Measurements from ENCODE around the gene ST6GALNAC6. TPM values are rescaled to one million over a fixed set of nuclear protein-coding genes. Genes with fewer than 3 reads are reported as not detected.

Gene ST6GALNAC6
- polyA plus RNA-seq, 6 donors from 2014 or later = 17.2 to 27.8 (median 19.8) TPM

- H3K4me3 Mint-ChIP-seq = no peak overlapping the region
- peak overlapping the region in 4 of 6 donors; percentile 26 to 90 (median 68) for H3K27ac Mint-ChIP-seq
- ATAC-seq (ENCODE audit: low read depth in 2 of 2) = no peak
- H3K9me3 Mint-ChIP-seq = no peaks in the 10 kb centered on the region
- no peaks in the 10 kb centered on the region for H3K27me3 Mint-ChIP-seq
- no peak for DNase-seq
- no peaks in the 10 kb centered on the region for H3K36me3 Mint-ChIP-seq
- peaks cover 14 to 40% (median 14%) of the 10 kb centered on the region in 3 donors for H3K4me1 Mint-ChIP-seq
Measured at GRCh38 chr9:127868278-127868902, 31.0 kb downstream of the ST6GALNAC6 start.

GRCh38 chr9:127867356-127868277 is 31.8 kb downstream of the ST6GALNAC6 start:
- no peaks in the 10 kb centered on the region for H3K9me3 Mint-ChIP-seq
- DNase-seq (no peak), ATAC-seq (ENCODE audit: low read depth in 2 of 2) (no peak)
- no peak overlapping the region for H3K4me3 Mint-ChIP-seq
- peak overlapping the region in 5 of 6 donors; percentile 59 to 79 (median 76) for H3K27ac Mint-ChIP-seq
- H3K36me3 Mint-ChIP-seq = no peaks in the 10 kb centered on the region
- peaks cover 21 to 46% (median 22%) of the 10 kb centered on the region in 3 donors for H3K4me1 Mint-ChIP-seq
- no peaks in the 10 kb centered on the region for H3K27me3 Mint-ChIP-seq

- Mint-ChIP-seq H3K27ac (peak overlapping the region in 5 of 6 donors; percentile 14 to 88 (median 29)), H3K4me3 (no peak overlapping the region), H3K27me3 (no peaks in the 10 kb centered on the region), H3K4me1 (peaks cover 30 to 57% (median 32%) of the 10 kb centered on the region in 3 donors), H3K9me3 (no peaks in the 10 kb centered on the region), H3K36me3 (no peaks in the 10 kb centered on the region)
- DNase-seq (no peak), ATAC-seq (ENCODE audit: low read depth in 2 of 2) (peak in 1 of 2 donors; percentile 15)
Measured at GRCh38 chr9:127866535-127866934, 32.9 kb downstream of the ST6GALNAC6 start.

GRCh38 chr9:127865645-127866464 is 33.5 kb downstream of the ST6GALNAC6 start:
- H3K4me3 Mint-ChIP-seq = no peak overlapping the region
- no peaks in the 10 kb centered on the region for H3K36me3 Mint-ChIP-seq
- no peak for DNase-seq
- H3K27ac Mint-ChIP-seq = peak overlapping the region; percentile 4 to 94 (median 74)
- ATAC-seq (ENCODE audit: low read depth in 2 of 2) = no peak
- peaks cover 37 to 64% (median 38%) of the 10 kb centered on the region in 3 donors for H3K4me1 Mint-ChIP-seq
- H3K27me3 Mint-ChIP-seq = no peaks in the 10 kb centered on the region
- H3K9me3 Mint-ChIP-seq = no peaks in the 10 kb centered on the region

DNA sequence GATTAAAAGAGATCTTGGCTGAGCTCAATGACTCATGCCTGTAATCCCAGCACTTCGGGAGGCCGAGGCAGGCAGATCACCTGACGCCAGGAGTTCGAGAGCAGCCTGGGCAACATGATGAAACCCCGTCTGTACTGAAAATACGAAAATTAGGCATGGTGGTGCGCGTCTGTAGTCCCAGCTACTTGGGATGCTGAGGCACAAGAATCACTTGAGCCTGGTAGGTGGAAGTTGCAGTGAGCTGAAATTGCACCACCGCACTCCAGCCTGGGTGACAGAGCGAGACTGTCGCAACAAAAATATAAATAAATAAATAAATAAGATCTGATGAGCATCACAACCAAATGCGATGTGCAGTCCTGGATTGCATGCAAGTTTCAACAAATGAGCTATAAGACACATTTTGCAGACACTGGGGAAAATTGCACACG is 36.2 kb downstream of the ST6GALNAC6 start:
- Mint-ChIP-seq H3K4me1 (peaks cover 47 to 76% (median 50%) of the 10 kb centered on the region in 3 donors), H3K27ac (peak overlapping the region; percentile 98 to 99 (median 99)), H3K9me3 (no peaks in the 10 kb centered on the region), H3K4me3 (peak overlapping the region in 5 of 8 donors; percentile 22 to 83 (median 64)), H3K27me3 (no peaks in the 10 kb centered on the region), H3K36me3 (no peaks in the 10 kb centered on the region)
- ATAC-seq (ENCODE audit: low read depth in 2 of 2) (no peak), DNase-seq (no peak)

DNA sequence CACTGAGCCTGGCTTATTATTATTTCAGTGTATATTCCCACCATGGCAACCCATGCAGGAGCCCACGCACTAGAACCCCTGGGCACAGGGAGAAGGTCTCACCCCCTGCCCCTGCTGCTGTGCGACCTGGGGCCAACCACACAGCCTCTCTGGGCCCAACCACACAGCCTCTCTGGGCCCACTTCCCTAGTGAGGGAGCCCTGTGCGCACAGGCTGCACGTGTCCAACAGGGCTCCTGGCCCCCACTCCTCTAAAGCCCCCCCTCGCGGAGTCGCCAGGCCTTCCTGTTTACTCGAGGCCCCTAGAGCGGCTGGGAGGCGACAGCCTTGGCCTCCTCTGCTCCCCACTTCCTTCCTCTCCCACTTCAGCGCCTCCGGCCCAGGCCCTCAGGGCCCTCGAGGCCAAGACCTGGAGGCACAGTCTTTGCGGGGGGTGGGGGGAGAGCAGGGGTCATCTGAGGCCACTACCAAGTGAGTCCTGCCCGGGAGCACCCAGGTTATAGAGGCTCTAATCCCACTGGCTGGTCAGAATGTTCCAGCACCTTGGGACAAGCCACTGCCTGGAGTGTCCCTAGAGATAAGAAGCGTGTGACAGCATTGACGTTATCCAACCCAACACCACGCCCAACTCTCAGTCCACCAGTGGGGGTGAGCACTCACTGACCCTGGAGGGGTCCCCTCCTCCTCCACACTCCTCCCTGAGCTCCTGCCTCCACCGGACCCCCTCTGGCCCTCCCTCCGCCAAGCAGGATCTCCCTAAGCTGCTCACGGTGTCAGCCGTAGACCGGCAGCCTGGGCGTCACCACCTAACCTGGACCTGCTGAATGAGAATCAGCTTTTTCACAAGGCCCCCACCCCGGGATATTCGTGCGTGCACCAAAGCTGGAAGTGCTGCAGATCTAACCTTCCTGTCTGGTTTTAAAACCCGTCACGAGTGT is 37.1 kb downstream of the ST6GALNAC6 start:
- H3K4me1 Mint-ChIP-seq = peaks cover 52 to 84% (median 57%) of the 10 kb centered on the region in 3 donors
- no peaks in the 10 kb centered on the region for H3K27me3 Mint-ChIP-seq
- no peaks in the 10 kb centered on the region for H3K9me3 Mint-ChIP-seq
- DNase-seq (peak; percentile 83), ATAC-seq (ENCODE audit: low read depth in 2 of 2) (peak; percentile 78 to 80)
- peak overlapping the region; percentile 19 to 83 (median 66) for H3K4me3 Mint-ChIP-seq
- H3K27ac Mint-ChIP-seq = peak overlapping the region; percentile 98 to 99 (median 99)
- H3K36me3 Mint-ChIP-seq = no peaks in the 10 kb centered on the region

DNA sequence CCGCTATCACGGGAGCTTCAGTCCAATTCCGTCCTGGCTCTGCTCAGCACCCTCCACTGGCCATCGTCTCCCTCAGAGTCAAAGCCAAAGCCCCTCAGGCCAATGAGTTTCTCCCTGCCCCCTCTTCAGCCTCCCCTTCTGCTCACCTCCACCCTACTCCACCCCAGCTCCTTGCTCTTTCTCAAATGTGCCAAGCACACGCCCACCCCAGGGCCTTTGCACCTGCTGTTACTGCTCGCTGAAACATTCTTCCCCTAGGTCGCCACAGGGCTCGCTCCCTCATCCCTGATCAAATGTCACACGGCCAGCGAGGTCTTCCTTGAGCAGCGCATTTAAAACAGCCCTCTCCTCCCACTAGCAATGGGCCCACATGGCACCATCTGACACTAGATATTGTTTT is 38.6 kb downstream of the ST6GALNAC6 start:
- Mint-ChIP-seq H3K4me3 (peak overlapping the region in 5 of 8 donors; percentile 12 to 78 (median 59)), H3K9me3 (no peaks in the 10 kb centered on the region), H3K27me3 (no peaks in the 10 kb centered on the region), H3K4me1 (peaks cover 53 to 75% (median 60%) of the 10 kb centered on the region in 3 donors), H3K36me3 (no peaks in the 10 kb centered on the region), H3K27ac (peak overlapping the region; percentile 83 to 99 (median 99))
- ATAC-seq (ENCODE audit: low read depth in 2 of 2) (no peak), DNase-seq (no peak)

GRCh38 chr9:127860260-127860659 is 39.1 kb downstream of the ST6GALNAC6 start:
- no peaks in the 10 kb centered on the region for H3K27me3 Mint-ChIP-seq
- ATAC-seq (ENCODE audit: low read depth in 2 of 2) = no peak
- H3K9me3 Mint-ChIP-seq = no peaks in the 10 kb centered on the region
- H3K4me1 Mint-ChIP-seq = peaks cover 49 to 75% (median 57%) of the 10 kb centered on the region in 3 donors
- no peak for DNase-seq
- H3K36me3 Mint-ChIP-seq = no peaks in the 10 kb centered on the region
- peak overlapping the region in 5 of 6 donors; percentile 83 to 99 (median 99) for H3K27ac Mint-ChIP-seq
- peak overlapping the region in 4 of 8 donors; percentile 29 to 59 (median 42) for H3K4me3 Mint-ChIP-seq

- peaks cover 48 to 73% (median 61%) of the 10 kb centered on the region in 3 donors for H3K4me1 Mint-ChIP-seq
- ATAC-seq (ENCODE audit: low read depth in 2 of 2) = no peak
- peak overlapping the region in 4 of 6 donors; percentile 75 to 97 (median 89) for H3K27ac Mint-ChIP-seq
- DNase-seq = no peak
- no peaks in the 10 kb centered on the region for H3K27me3 Mint-ChIP-seq
- H3K36me3 Mint-ChIP-seq = no peaks in the 10 kb centered on the region
- no peaks in the 10 kb centered on the region for H3K9me3 Mint-ChIP-seq
- H3K4me3 Mint-ChIP-seq = peak overlapping the region in 6 of 8 donors; percentile 1 to 66 (median 41)
Measured at GRCh38 chr9:127858041-127858512, 41.3 kb downstream of the ST6GALNAC6 start.

DNA sequence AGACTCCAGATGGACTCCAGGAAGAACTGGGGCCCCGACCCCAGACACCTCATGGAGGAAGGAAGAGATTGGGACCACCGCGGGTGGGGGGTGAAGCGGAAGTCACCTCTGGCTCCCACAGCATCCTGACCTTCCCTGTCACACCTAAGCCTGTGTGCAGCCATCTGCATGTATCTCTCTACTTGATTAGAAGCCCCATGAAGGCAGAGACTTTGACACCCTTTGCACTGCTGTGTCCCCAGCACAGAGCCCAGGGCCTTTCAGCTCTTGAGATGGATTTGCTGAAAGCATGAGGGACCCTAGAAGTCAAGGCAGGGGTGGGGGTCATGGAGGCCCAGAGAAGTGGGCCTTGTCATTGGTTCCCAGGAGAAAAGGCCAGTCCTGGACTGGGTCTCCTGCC is 42.1 kb downstream of the ST6GALNAC6 start:
- no peaks in the 10 kb centered on the region for H3K27me3 Mint-ChIP-seq
- DNase-seq (no peak), ATAC-seq (ENCODE audit: low read depth in 2 of 2) (no peak)
- no peaks in the 10 kb centered on the region for H3K36me3 Mint-ChIP-seq
- no peaks in the 10 kb centered on the region for H3K9me3 Mint-ChIP-seq
- peak overlapping the region in 1 of 6 donors; percentile 75 for H3K27ac Mint-ChIP-seq
- H3K4me3 Mint-ChIP-seq = peak overlapping the region in 1 of 8 donors; percentile 25
- H3K4me1 Mint-ChIP-seq = peaks cover 40 to 73% (median 61%) of the 10 kb centered on the region in 3 donors

DNA sequence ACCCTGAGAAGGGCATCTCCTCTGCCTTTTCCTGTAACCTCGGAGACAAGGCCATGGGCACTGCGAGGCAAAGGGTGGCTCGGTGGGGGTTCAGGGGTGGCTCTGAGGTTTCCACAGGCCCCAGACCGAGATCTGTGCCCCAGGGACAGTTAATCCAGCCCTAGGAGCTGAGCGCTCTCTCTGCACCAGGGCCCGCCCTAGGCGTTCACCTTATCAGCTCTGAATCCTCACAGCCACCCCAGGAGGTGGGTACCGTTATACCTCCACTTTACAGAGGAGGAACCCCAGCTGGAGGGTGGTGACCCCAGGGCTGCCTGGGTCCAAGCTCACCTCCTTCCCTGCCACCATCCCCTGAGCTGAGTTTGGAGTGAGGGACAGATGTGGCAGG is 42.7 kb downstream of the ST6GALNAC6 start:
- H3K36me3 Mint-ChIP-seq = no peaks in the 10 kb centered on the region
- H3K4me1 Mint-ChIP-seq = peaks cover 40 to 73% (median 61%) of the 10 kb centered on the region in 3 donors
- no peaks in the 10 kb centered on the region for H3K27me3 Mint-ChIP-seq
- H3K27ac Mint-ChIP-seq = no peak overlapping the region
- ATAC-seq (ENCODE audit: low read depth in 2 of 2) = no peak
- DNase-seq = no peak
- peak overlapping the region in 2 of 8 donors; percentile 34 to 71 for H3K4me3 Mint-ChIP-seq
- H3K9me3 Mint-ChIP-seq = no peaks in the 10 kb centered on the region
